Cardiac muscle cell (in vitro differentiated cells and primary cell): ENCODE measurements around the gene ZNF286A. TPM values are rescaled to one million over a fixed set of nuclear protein-coding genes. Genes with fewer than 3 reads are reported as not detected.
"Not testable (repeated sequence)": the region's sequence is repeated elsewhere in the genome, so short reads cannot be mapped to it uniquely, and the experiment has no call there.

Source experiments
- DNase-seq, 2 donors: peaks; one replicate each; pipeline versions ENCODE4 v3.0.0 to v3.0.0-alpha.2; 2010 to 2017; ENCODE audit warnings: low read depth in 1 of 2, low spot score in 1 of 2
- H3K27ac ChIP-seq: fragments of 200-600 bp; sonication (generic); 2 replicates; pipeline ENCODE4 v1.5.1; 2016
- H3K27me3 ChIP-seq: fragments of 200-600 bp; sonication (generic); 2 replicates; pipeline ENCODE4 v1.6.0; 2016; ENCODE audit warnings: control low read depth
- H3K36me3 ChIP-seq: fragments of 200-600 bp; sonication (generic); 2 replicates; pipeline ENCODE4 v1.5.1; 2016; ENCODE audit warnings: control low read depth
- H3K4me1 ChIP-seq: fragments of 200-600 bp; sonication (generic); 2 replicates; pipeline ENCODE4 v1.8.1; 2017; ENCODE audit warnings: low read depth, mild to moderate bottlenecking, mixed run types
- H3K4me3 ChIP-seq: fragments of 200-600 bp; sonication (generic); 2 replicates; pipeline ENCODE4 v1.5.1; 2016; ENCODE audit warnings: mild to moderate bottlenecking
- H3K9me3 ChIP-seq: fragments of 200-600 bp; sonication (generic); 2 replicates; pipeline ENCODE4 v1.5.1; 2017; ENCODE audit warnings: low read depth, mild to moderate bottlenecking, control low read depth
- CTCF ChIP-seq: IDR thresholded peaks from 2 replicates; pipeline ENCODE4 v1.5.1; 2012; ENCODE audit warnings: low read depth, mild to moderate bottlenecking, low read length
- polyA plus RNA-seq: library from polyadenylated mRNA; unstranded; fragments of >200 nt; fragmentation: Nextera tagmentation; extraction: Ambion mirVana; gene quantifications from 2 replicates; pipeline ENCODE4 v1.2.1, GENCODE V29; 2016
- total RNA-seq: library from RNA; depleted of rRNA; stranded (reverse); fragments of >200 nt; gene quantifications from 2 replicates; pipeline ENCODE4 v1.2.3, GENCODE V29; 2016

ZNF286A gene
- total and polyA plus RNA-seq, 2 experiments from 2014 or later, result 26.1 to 78.7 TPM

DNA sequence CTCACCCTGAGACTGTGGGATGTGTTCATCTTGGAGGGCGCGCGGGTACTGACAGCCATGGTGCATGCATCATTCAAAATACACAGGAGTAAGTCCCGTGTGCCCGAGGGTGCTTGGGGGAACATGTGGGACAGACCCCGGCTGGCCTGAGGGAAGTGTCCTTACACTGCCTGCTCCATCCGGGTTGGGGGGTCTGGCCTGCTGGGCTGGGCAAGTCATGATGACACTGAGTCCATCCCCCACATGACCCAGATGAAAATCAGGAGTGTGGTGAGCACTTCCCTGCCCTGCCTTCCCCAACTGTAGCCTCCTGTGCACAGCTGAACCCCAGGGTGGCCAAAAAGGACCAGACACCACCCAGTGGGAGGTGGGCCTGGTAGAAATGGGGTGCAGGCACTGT is 43.4 kb downstream of the ZNF286A start:
- Histone ChIP-seq H3K4me3 (no peak overlapping the region), H3K36me3 (no peaks in the 10 kb centered on the region), H3K9me3 (no peaks in the 10 kb centered on the region), H3K4me1 (no peaks in the 10 kb centered on the region), H3K27me3 (no peaks in the 10 kb centered on the region), H3K27ac (no peak overlapping the region)
- TF ChIP-seq CTCF, result no peak
- no peak for DNase-seq

- Histone ChIP-seq H3K4me1 (no peaks in the 10 kb centered on the region), H3K4me3 (no peak overlapping the region), H3K36me3 (no peaks in the 10 kb centered on the region), H3K27ac (no peak overlapping the region), H3K27me3 (no peaks in the 10 kb centered on the region), H3K9me3 (no peaks in the 10 kb centered on the region)
- TF ChIP-seq CTCF, result no peak
- no peak for DNase-seq
Observed at GRCh38 chr17:15744074-15744676, 44.6 kb downstream of the ZNF286A start.

- no peak for TF ChIP-seq CTCF
- Histone ChIP-seq H3K4me1 (no peaks in the 10 kb centered on the region), H3K27ac (no peak overlapping the region), H3K27me3 (no peaks in the 10 kb centered on the region), H3K4me3 (no peak overlapping the region), H3K36me3 (no peaks in the 10 kb centered on the region), H3K9me3 (no peaks in the 10 kb centered on the region)
- peak in 1 of 2 donors; percentile 8 for DNase-seq
Observed at GRCh38 chr17:15744885-15745284, 45.3 kb downstream of the ZNF286A start.

GRCh38 chr17:15749403-15749802 is 49.9 kb downstream of the ZNF286A start:
- H3K4me1 ChIP-seq, DNase-seq, H3K27me3 ChIP-seq, H3K36me3 ChIP-seq, H3K27ac ChIP-seq, H3K9me3 ChIP-seq, H3K4me3 ChIP-seq: not testable (repeated sequence)

- not testable (repeated sequence) for H3K27me3 ChIP-seq, H3K4me1 ChIP-seq, H3K4me3 ChIP-seq, H3K9me3 ChIP-seq, H3K36me3 ChIP-seq, DNase-seq, H3K27ac ChIP-seq
Observed at GRCh38 chr17:15768865-15769533, 69.4 kb downstream of the ZNF286A start.

Other genes with a start within 250 kb of the ZNF286A start
- 4.8 and 14.4 TPM in 2 replicates for gene CDRT4, start 232.1 kb upstream of the ZNF286A start, total RNA-seq
- 5.6 and 6.0 TPM in 2 replicates for gene CDRT4, start 232.1 kb upstream of the ZNF286A start, polyA plus RNA-seq
- 20.8 and 33.4 TPM in 2 replicates for gene TVP23C, start 136.3 kb upstream of the ZNF286A start, total RNA-seq
- 7.4 and 11.3 TPM in 2 replicates for gene TVP23C, start 136.3 kb upstream of the ZNF286A start, polyA plus RNA-seq
- 1.1 TPM in 1 of 2 replicates, not detected in the other for gene FBXW10B, start 80.0 kb upstream of the ZNF286A start, total RNA-seq
- 0.21 and 0.62 TPM in 2 replicates for gene FBXW10B, start 80.0 kb upstream of the ZNF286A start, polyA plus RNA-seq
- 42.4 and 48.8 TPM in 2 replicates for gene TRIM16, start 15.4 kb upstream of the ZNF286A start, total RNA-seq
- gene TRIM16, start 15.4 kb upstream of the ZNF286A start, polyA plus RNA-seq, result 20.6 and 27.6 TPM in 2 replicates
- gene TBC1D26, start 32.5 kb downstream of the ZNF286A start, total RNA-seq, result 2.2 and 2.6 TPM in 2 replicates
- 2.5 and 8.9 TPM in 2 replicates for gene TBC1D26, start 32.5 kb downstream of the ZNF286A start, polyA plus RNA-seq
- gene ADORA2B, start 245.4 kb downstream of the ZNF286A start, total RNA-seq, result 10.5 and 12.2 TPM in 2 replicates
- gene ADORA2B, start 245.4 kb downstream of the ZNF286A start, polyA plus RNA-seq, result 11.6 and 16.2 TPM in 2 replicates